ENCODE measurements around the gene ABLIM2. TPM values are rescaled to one million over a fixed set of nuclear protein-coding genes. Genes with fewer than 3 reads are reported as not detected.

ABLIM2 gene
- total RNA-seq, 1 experiment from 2014 or later: 1.0 TPM

GRCh38 chr4:8188743-8189550, 30.3 kb upstream of the ABLIM2 start:
- no peak overlapping the region for H3K56ac ChIP-seq (ENCODE audit: insufficient read length, low read depth, low read length)
- H2BK12ac ChIP-seq (ENCODE audit: insufficient read length, low read depth, low read length): no peak overlapping the region
- no peaks in the 10 kb centered on the region for H3K9me3 Mint-ChIP-seq
- no peak overlapping the region for H3K27ac ChIP-seq (ENCODE audit: insufficient read length, low read depth, low read length)
- no peak overlapping the region for H4K8ac ChIP-seq (replicated peaks; ENCODE audit: insufficient read length, low read depth, low read length)
- no peaks in the 10 kb centered on the region for H3K36me3 Mint-ChIP-seq (ENCODE audit: insufficient read depth in 1 of 3, low read depth in 3 of 3)
- H3K79me1 ChIP-seq (ENCODE audit: insufficient read depth, low read depth, low read length, poor library complexity, severe bottlenecking): no peaks in the 10 kb centered on the region
- no peaks in the 10 kb centered on the region for H4K20me1 ChIP-seq (ENCODE audit: control insufficient read depth, insufficient read depth, insufficient read length)
- H4K5ac ChIP-seq (ENCODE audit: insufficient read length, low read depth, low read length): no peak overlapping the region
- no peak overlapping the region for H2BK20ac ChIP-seq (ENCODE audit: low read depth, low read length, poor library complexity, severe bottlenecking)
- no peak overlapping the region for H3K9ac ChIP-seq (ENCODE audit: extremely low read depth, insufficient read length, low read length)
- no peak overlapping the region for H2BK120ac ChIP-seq (ENCODE audit: low read depth, low read length, poor library complexity, severe bottlenecking)
- peaks cover 11 to 14% of the 10 kb centered on the region in 2 experiments; a peak in 3 of 4 replicates for H3K4me1 Mint-ChIP-seq
- no peak overlapping the region for H2BK15ac ChIP-seq (ENCODE audit: low read depth, low read length)
- no peaks in the 10 kb centered on the region for H3K9me3 ChIP-seq (ENCODE audit: control insufficient read depth, low read depth, low read length)
- no peaks in the 10 kb centered on the region for H3K27me3 Mint-ChIP-seq (ENCODE audit: low read depth)
- H3K4me2 ChIP-seq (ENCODE audit: insufficient read depth, insufficient read length, low read length): no peak overlapping the region
- no peak overlapping the region for H3T11ph ChIP-seq (ENCODE audit: low read length)
- TF ChIP-seq CTCF (conservative IDR thresholded peaks at IDR 0.05): no peak
- no peak overlapping the region for H3K23ac ChIP-seq (ENCODE audit: insufficient read length, low read depth, low read length)
- DNase-seq: no peak
- no peaks in the 10 kb centered on the region for H3K27me3 ChIP-seq (ENCODE audit: insufficient read depth, low read length)
- H2BK5ac ChIP-seq (ENCODE audit: insufficient read length, low read length): no peak overlapping the region
- H2AFZ ChIP-seq (ENCODE audit: low read length): no peak overlapping the region
- no peak overlapping the region for H2AK5ac ChIP-seq (ENCODE audit: insufficient read length, low read length)
- no peaks in the 10 kb centered on the region for H3K23me2 ChIP-seq (ENCODE audit: insufficient read length, low read depth, low read length, poor library complexity, severe bottlenecking)
- H3K14ac ChIP-seq (ENCODE audit: insufficient read depth, low read length): no peak overlapping the region
- no peak overlapping the region for H4K91ac ChIP-seq (ENCODE audit: insufficient read length, low read depth, low read length)
- no peak overlapping the region; a peak in 1 of 7 replicates for H3K27ac Mint-ChIP-seq
- no CpG with 5 or more reads among the region's 29 CpGs for WGBS (ENCODE audit: extremely low coverage, insufficient read length, low lambda C conversion rate)
- no peaks in the 10 kb centered on the region for H3K4me1 ChIP-seq (ENCODE audit: insufficient read depth, low read length)
- no peak overlapping the region for H3K4ac ChIP-seq (ENCODE audit: low read depth, low read length)
- no peak overlapping the region for H3K4me3 Mint-ChIP-seq
- H3K18ac ChIP-seq (ENCODE audit: insufficient read length, low read depth, low read length): no peak overlapping the region
- H3K79me2 ChIP-seq (ENCODE audit: insufficient read depth, low read length): no peaks in the 10 kb centered on the region
